Loucy (cell line): ENCODE data around the gene KATNBL1.
"Not testable (repeated sequence)": the region's sequence is repeated elsewhere in the genome, so short reads cannot be mapped to it uniquely, and the experiment has no call there.

Experiments used
- H2AFZ ChIP-seq: fragments of 200-600 bp; sonication (generic); 2 replicates; pipeline ENCODE4 v1.6.0; 2016; ENCODE audit warnings: antibody characterized with exemption, mild to moderate bottlenecking, low read length, moderate library complexity
- H3F3A ChIP-seq: fragments of 200-600 bp; 2 replicates; pipeline ENCODE4 v1.6.0; 2016; ENCODE audit warnings: antibody characterized with exemption, low read depth, mild to moderate bottlenecking
- H3K27me3 ChIP-seq: fragments of 200-600 bp; sonication (generic); 2 replicates; pipeline ENCODE4 v1.6.1; 2014; ENCODE audit warnings: low read length, mild to moderate bottlenecking; ENCODE audit not compliant: insufficient read depth, poor library complexity, severe bottlenecking
- H3K36me3 ChIP-seq: fragments of 200-600 bp; sonication (generic); 2 replicates; pipeline ENCODE4 v1.6.1; 2016; ENCODE audit warnings: low read length; ENCODE audit not compliant: insufficient read depth
- H3K4me1 ChIP-seq: fragments of 200-600 bp; sonication (generic); 2 replicates; pipeline ENCODE4 v1.5.1; 2014; ENCODE audit warnings: low read length, mild to moderate bottlenecking; ENCODE audit not compliant: insufficient read depth, poor library complexity, severe bottlenecking
- H3K4me2 ChIP-seq: fragments of 200-600 bp; sonication (generic); 2 replicates; pipeline ENCODE4 v1.6.0; 2014; ENCODE audit warnings: antibody characterized with exemption, low read length, low read depth, mild to moderate bottlenecking; ENCODE audit not compliant: poor library complexity, severe bottlenecking
- H3K4me3 ChIP-seq: fragments of 200-600 bp; sonication (generic); 2 replicates; pipeline ENCODE4 v1.5.1; 2014; ENCODE audit warnings: low read length, mild to moderate bottlenecking, mixed read lengths; ENCODE audit not compliant: poor library complexity, severe bottlenecking
- H3K79me2 ChIP-seq: fragments of 200-600 bp; sonication (generic); 2 replicates; pipeline ENCODE4 v1.6.1; 2014; ENCODE audit warnings: low read length; ENCODE audit not compliant: insufficient read depth
- H3K9ac ChIP-seq: fragments of 200-600 bp; sonication (generic); 2 replicates; pipeline ENCODE4 v1.6.0; 2014; ENCODE audit warnings: mild to moderate bottlenecking, low read depth, low read length, moderate library complexity; ENCODE audit not compliant: poor library complexity, severe bottlenecking
- H3K9me2 ChIP-seq: fragments of 200-600 bp; sonication (generic); replicated peaks from 2 replicates; pipeline ENCODE4 v1.6.1; 2016; ENCODE audit warnings: low read depth, low read length, mixed read lengths
- H3K9me3 ChIP-seq: fragments of 200-600 bp; sonication (generic); 2 replicates; pipeline ENCODE4 v1.6.1; 2014; ENCODE audit warnings: mild to moderate bottlenecking, antibody characterized with exemption, low read length, low read depth; ENCODE audit not compliant: insufficient read depth
- H4K20me1 ChIP-seq: fragments of 200-600 bp; sonication (generic); 2 replicates; pipeline ENCODE4 v1.6.0; 2014; ENCODE audit warnings: antibody characterized with exemption, low read length, mild to moderate bottlenecking; ENCODE audit not compliant: insufficient read depth, poor library complexity, severe bottlenecking
- EZH2phosphoT487 ChIP-seq: fragments of 200-600 bp; IDR thresholded peaks from 2 replicates; pipeline ENCODE4 v1.6.1; 2018; ENCODE audit warnings: antibody characterized with exemption, mild to moderate bottlenecking, moderate library complexity, borderline replicate concordance
- TF ChIP-seq, protein P1 (sequence below): fragments of 200-600 bp; sonication (generic); conservative IDR thresholded peaks from 2 replicates; pipeline ENCODE4 v1.5.1; 2014; ENCODE audit warnings: mild to moderate bottlenecking, antibody characterized with exemption, low read length

Gene KATNBL1

DNA sequence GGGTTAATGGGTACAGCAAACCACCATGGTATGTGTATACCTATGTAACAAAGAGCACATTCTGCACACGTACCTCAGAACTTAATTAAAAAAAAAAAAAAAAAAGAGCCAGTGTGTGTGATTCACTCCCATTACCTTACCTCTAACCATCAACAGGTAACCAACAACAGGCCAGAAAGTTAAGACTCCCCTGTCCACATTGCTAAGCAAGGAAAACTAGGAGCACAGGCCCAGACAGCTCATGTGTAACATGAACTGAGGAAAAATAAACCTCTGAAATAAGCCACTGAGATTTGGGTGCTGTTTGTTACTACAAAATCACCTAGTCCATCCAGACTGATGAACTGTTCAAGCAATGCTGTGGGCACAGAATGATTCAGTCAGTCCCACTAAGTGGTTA is 6.0 kb downstream of the KATNBL1 start:
- H4K20me1 ChIP-seq: peaks cover 11% of the 10 kb centered on the region
- H3K4me2 ChIP-seq: no peak overlapping the region
- no peaks in the 10 kb centered on the region for H3K9me3 ChIP-seq
- H3K27me3 ChIP-seq: no peaks in the 10 kb centered on the region
- H3F3A ChIP-seq: no peaks in the 10 kb centered on the region
- peaks cover 81% of the 10 kb centered on the region for H3K79me2 ChIP-seq
- no peaks in the 10 kb centered on the region; the same call in 1 of the 2 replicates for H3K36me3 ChIP-seq
- H2AFZ ChIP-seq: no peak overlapping the region
- no peak for TF ChIP-seq EZH2phosphoT487
- TF ChIP-seq, protein P1, sequence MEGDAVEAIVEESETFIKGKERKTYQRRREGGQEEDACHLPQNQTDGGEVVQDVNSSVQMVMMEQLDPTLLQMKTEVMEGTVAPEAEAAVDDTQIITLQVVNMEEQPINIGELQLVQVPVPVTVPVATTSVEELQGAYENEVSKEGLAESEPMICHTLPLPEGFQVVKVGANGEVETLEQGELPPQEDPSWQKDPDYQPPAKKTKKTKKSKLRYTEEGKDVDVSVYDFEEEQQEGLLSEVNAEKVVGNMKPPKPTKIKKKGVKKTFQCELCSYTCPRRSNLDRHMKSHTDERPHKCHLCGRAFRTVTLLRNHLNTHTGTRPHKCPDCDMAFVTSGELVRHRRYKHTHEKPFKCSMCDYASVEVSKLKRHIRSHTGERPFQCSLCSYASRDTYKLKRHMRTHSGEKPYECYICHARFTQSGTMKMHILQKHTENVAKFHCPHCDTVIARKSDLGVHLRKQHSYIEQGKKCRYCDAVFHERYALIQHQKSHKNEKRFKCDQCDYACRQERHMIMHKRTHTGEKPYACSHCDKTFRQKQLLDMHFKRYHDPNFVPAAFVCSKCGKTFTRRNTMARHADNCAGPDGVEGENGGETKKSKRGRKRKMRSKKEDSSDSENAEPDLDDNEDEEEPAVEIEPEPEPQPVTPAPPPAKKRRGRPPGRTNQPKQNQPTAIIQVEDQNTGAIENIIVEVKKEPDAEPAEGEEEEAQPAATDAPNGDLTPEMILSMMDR: no peak
- H3K4me1 ChIP-seq: peaks cover 8% of the 10 kb centered on the region
- no peak overlapping the region for H3K9ac ChIP-seq
- no peaks in the 10 kb centered on the region for H3K9me2 ChIP-seq
- H3K4me3 ChIP-seq: no peak overlapping the region

DNA sequence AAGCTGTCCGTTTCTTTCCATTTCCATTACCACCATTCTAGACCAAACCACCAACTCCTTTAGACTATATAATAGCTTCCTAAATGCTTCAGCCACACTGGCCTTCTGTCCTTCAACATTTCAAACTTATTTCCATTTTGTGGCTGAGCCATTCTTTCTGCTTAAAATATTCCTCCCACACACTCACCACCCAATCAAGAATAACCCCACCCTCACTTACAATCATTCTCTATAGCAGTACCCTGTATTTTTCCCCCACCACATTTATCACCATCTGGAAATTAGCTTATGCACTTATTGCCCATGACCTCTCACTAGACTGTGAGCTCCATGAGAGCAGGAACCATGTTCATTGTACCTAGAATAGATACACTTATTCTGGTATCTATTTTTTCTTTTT is 6.6 kb downstream of the KATNBL1 start:
- H3K4me3 ChIP-seq: no peak overlapping the region
- no peak overlapping the region for H2AFZ ChIP-seq
- H3K9me3 ChIP-seq: no peaks in the 10 kb centered on the region
- H3K9me2 ChIP-seq: no peaks in the 10 kb centered on the region
- peaks cover 3% of the 10 kb centered on the region for H3K4me1 ChIP-seq
- H3K27me3 ChIP-seq: no peaks in the 10 kb centered on the region
- H3K79me2 ChIP-seq: peaks cover 77% of the 10 kb centered on the region
- no peak overlapping the region for H3K9ac ChIP-seq
- peaks cover 5% of the 10 kb centered on the region for H4K20me1 ChIP-seq
- TF ChIP-seq, protein P1: no peak
- TF ChIP-seq EZH2phosphoT487: no peak
- H3K36me3 ChIP-seq: no peaks in the 10 kb centered on the region; the same call in 1 of the 2 replicates
- H3K4me2 ChIP-seq: no peak overlapping the region
- H3F3A ChIP-seq: no peaks in the 10 kb centered on the region

DNA sequence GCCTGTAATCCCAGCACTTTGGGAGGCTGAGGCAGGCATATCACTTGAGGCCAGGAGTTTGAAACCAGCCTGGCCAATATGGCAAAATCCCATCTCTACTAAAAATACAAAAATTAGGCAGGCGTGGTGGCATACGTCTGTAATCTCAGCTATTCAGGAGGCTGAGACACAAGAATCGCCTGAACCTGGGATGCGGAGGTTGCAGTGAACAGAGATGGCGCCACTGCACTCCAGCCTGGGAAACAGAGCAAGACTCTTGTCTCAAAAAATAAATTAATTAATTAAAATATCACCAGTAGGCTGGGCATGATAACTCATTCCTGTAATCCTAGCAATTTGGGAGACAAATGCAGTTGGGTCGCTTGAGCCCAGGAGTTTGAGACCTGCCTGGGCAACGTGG is 16.6 kb downstream of the KATNBL1 start:
- H4K20me1 ChIP-seq, H3K9ac ChIP-seq, H3K9me3 ChIP-seq, H3K4me1 ChIP-seq, H3K36me3 ChIP-seq, H3F3A ChIP-seq, H2AFZ ChIP-seq, H3K9me2 ChIP-seq, H3K27me3 ChIP-seq, H3K4me2 ChIP-seq, H3K4me3 ChIP-seq: not testable (repeated sequence)
- peaks cover 26% of the 10 kb centered on the region for H3K79me2 ChIP-seq
- TF ChIP-seq, protein P1: 0 out of 2 replicates have a peak, but pooled peaks have one; percentile 17
